ENCODE data around the gene FOXP3. TPM values are rescaled to one million over a fixed set of nuclear protein-coding genes. Genes with fewer than 3 reads are reported as not detected.
A peak's percentile ranks its signal among the peaks of the same experiment; 100 is the strongest.

FOXP3 gene
- total and polyA plus RNA-seq, 2 donors: 1.9 to 5.5 TPM

- DNase-seq (ENCODE audit: low read depth in 6 of 9, low spot score in 9 of 9): peak in 3 of 9 donors; percentile 46 to 68 (median 48)
- peak overlapping the region; percentile 79 to 91 for H3K27ac ChIP-seq (ENCODE audit: low read depth in 1 of 2, low read length in 1 of 2)
- peaks cover 0 to 9% of the 10 kb centered on the region in 2 donors for H3K9me3 ChIP-seq (ENCODE audit: control insufficient read depth in 2 of 2, insufficient read depth in 1 of 2, low read length in 1 of 2)
- 56% methylated on average over 20 of the region's 20 CpGs for WGBS
- H3K4me1 ChIP-seq (ENCODE audit: control insufficient read depth in 2 of 2, insufficient read depth in 2 of 2, low read length in 2 of 2): peaks cover 18 to 64% of the 10 kb centered on the region in 2 donors
- H3K4me3 ChIP-seq (ENCODE audit: low read length in 2 of 2): peak overlapping the region in 1 of 2 donors; percentile 8
- H3K27me3 ChIP-seq (ENCODE audit: control insufficient read depth in 2 of 2, insufficient read depth in 1 of 2, low read length in 1 of 2): no peaks in the 10 kb centered on the region
- peaks cover 0 to 1% of the 10 kb centered on the region in 2 donors for H3K36me3 ChIP-seq (ENCODE audit: control insufficient read depth in 2 of 2, insufficient read depth in 2 of 2, low read length in 1 of 2)
Measured at GRCh38 chrX:49257846-49258748, 6.4 kb downstream of the FOXP3 start.

GRCh38 chrX:49257074-49257790 lies 7.3 kb downstream of the FOXP3 start:
- Histone ChIP-seq H3K4me3 (ENCODE audit: low read length in 2 of 2) (peak overlapping the region; percentile 8 to 25), H3K9me3 (ENCODE audit: control insufficient read depth in 2 of 2, insufficient read depth in 1 of 2, low read length in 1 of 2) (peaks cover 0 to 9% of the 10 kb centered on the region in 2 donors), H3K27me3 (ENCODE audit: control insufficient read depth in 2 of 2, insufficient read depth in 1 of 2, low read length in 1 of 2) (no peaks in the 10 kb centered on the region), H3K4me1 (ENCODE audit: control insufficient read depth in 2 of 2, insufficient read depth in 2 of 2, low read length in 2 of 2) (peaks cover 18 to 64% of the 10 kb centered on the region in 2 donors), H3K27ac (ENCODE audit: low read depth in 1 of 2, low read length in 1 of 2) (peak overlapping the region; percentile 79 to 91), H3K36me3 (ENCODE audit: control insufficient read depth in 2 of 2, insufficient read depth in 2 of 2, low read length in 1 of 2) (peaks cover 0 to 6% of the 10 kb centered on the region in 2 donors)
- 33% methylated on average over 14 of the region's 14 CpGs for WGBS
- peak in 3 of 9 donors; percentile 48 to 84 (median 56) for DNase-seq (ENCODE audit: low read depth in 6 of 9, low spot score in 9 of 9)

- H3K9me3 ChIP-seq (ENCODE audit: control insufficient read depth in 2 of 2, insufficient read depth in 1 of 2, low read length in 1 of 2): peaks cover 0 to 9% of the 10 kb centered on the region in 2 donors
- peak overlapping the region; percentile 79 to 91 for H3K27ac ChIP-seq (ENCODE audit: low read depth in 1 of 2, low read length in 1 of 2)
- H3K36me3 ChIP-seq (ENCODE audit: control insufficient read depth in 2 of 2, insufficient read depth in 2 of 2, low read length in 1 of 2): peaks cover 0 to 8% of the 10 kb centered on the region in 2 donors
- WGBS: 99% methylated on average over 9 of the region's 9 CpGs
- H3K4me1 ChIP-seq (ENCODE audit: control insufficient read depth in 2 of 2, insufficient read depth in 2 of 2, low read length in 2 of 2): peaks cover 18 to 57% of the 10 kb centered on the region in 2 donors
- no peaks in the 10 kb centered on the region for H3K27me3 ChIP-seq (ENCODE audit: control insufficient read depth in 2 of 2, insufficient read depth in 1 of 2, low read length in 1 of 2)
- no peak for DNase-seq (ENCODE audit: low read depth in 6 of 9, low spot score in 9 of 9)
- no peak overlapping the region for H3K4me3 ChIP-seq (ENCODE audit: low read length in 2 of 2)
Measured at GRCh38 chrX:49256268-49256995, 8.1 kb downstream of the FOXP3 start.

- peaks cover 2 to 23% of the 10 kb centered on the region in 2 donors for H3K36me3 ChIP-seq (ENCODE audit: control insufficient read depth in 2 of 2, insufficient read depth in 2 of 2, low read length in 1 of 2)
- H3K27ac ChIP-seq (ENCODE audit: low read depth in 1 of 2, low read length in 1 of 2): no peak overlapping the region
- H3K4me3 ChIP-seq (ENCODE audit: low read length in 2 of 2): no peak overlapping the region
- 92% methylated on average over 7 of the region's 7 CpGs for WGBS
- peaks cover 18 to 48% of the 10 kb centered on the region in 2 donors for H3K4me1 ChIP-seq (ENCODE audit: control insufficient read depth in 2 of 2, insufficient read depth in 2 of 2, low read length in 2 of 2)
- no peak for DNase-seq (ENCODE audit: low read depth in 6 of 9, low spot score in 9 of 9)
- no peaks in the 10 kb centered on the region for H3K27me3 ChIP-seq (ENCODE audit: control insufficient read depth in 2 of 2, insufficient read depth in 1 of 2, low read length in 1 of 2)
- H3K9me3 ChIP-seq (ENCODE audit: control insufficient read depth in 2 of 2, insufficient read depth in 1 of 2, low read length in 1 of 2): peaks cover 0 to 9% of the 10 kb centered on the region in 2 donors
Measured at GRCh38 chrX:49254639-49255038, 9.9 kb downstream of the FOXP3 start.

- peaks cover 23 to 54% of the 10 kb centered on the region in 2 donors for H3K36me3 ChIP-seq (ENCODE audit: control insufficient read depth in 2 of 2, insufficient read depth in 2 of 2, low read length in 1 of 2)
Measured at GRCh38 chrX:49251325-49251724, 13.2 kb downstream of the FOXP3 start.

GRCh38 chrX:49250578-49250977 lies 13.9 kb downstream of the FOXP3 start:
- H3K27me3 ChIP-seq (ENCODE audit: control insufficient read depth in 2 of 2, insufficient read depth in 1 of 2, low read length in 1 of 2): no peaks in the 10 kb centered on the region
- peaks cover 0 to 8% of the 10 kb centered on the region in 2 donors for H3K4me1 ChIP-seq (ENCODE audit: control insufficient read depth in 2 of 2, insufficient read depth in 2 of 2, low read length in 2 of 2)
- H3K27ac ChIP-seq (ENCODE audit: low read depth in 1 of 2, low read length in 1 of 2): no peak overlapping the region
- H3K4me3 ChIP-seq (ENCODE audit: low read length in 2 of 2): no peak overlapping the region
- DNase-seq (ENCODE audit: low read depth in 6 of 9, low spot score in 9 of 9): no peak
- peaks cover 28 to 55% of the 10 kb centered on the region in 2 donors for H3K36me3 ChIP-seq (ENCODE audit: control insufficient read depth in 2 of 2, insufficient read depth in 2 of 2, low read length in 1 of 2)
- peaks cover 0 to 6% of the 10 kb centered on the region in 2 donors for H3K9me3 ChIP-seq (ENCODE audit: control insufficient read depth in 2 of 2, insufficient read depth in 1 of 2, low read length in 1 of 2)
- 98% methylated on average over 9 of the region's 9 CpGs for WGBS

More at GRCh38 chrX:49251325-49251724, 13.2 kb downstream of the FOXP3 start:
- peaks cover 0 to 6% of the 10 kb centered on the region in 2 donors for H3K9me3 ChIP-seq (ENCODE audit: control insufficient read depth in 2 of 2, insufficient read depth in 1 of 2, low read length in 1 of 2)
- H3K4me3 ChIP-seq (ENCODE audit: low read length in 2 of 2): no peak overlapping the region
- H3K27ac ChIP-seq (ENCODE audit: low read depth in 1 of 2, low read length in 1 of 2): no peak overlapping the region
- H3K27me3 ChIP-seq (ENCODE audit: control insufficient read depth in 2 of 2, insufficient read depth in 1 of 2, low read length in 1 of 2): no peaks in the 10 kb centered on the region
- peaks cover 0 to 15% of the 10 kb centered on the region in 2 donors for H3K4me1 ChIP-seq (ENCODE audit: control insufficient read depth in 2 of 2, insufficient read depth in 2 of 2, low read length in 2 of 2)
- no peak for DNase-seq (ENCODE audit: low read depth in 6 of 9, low spot score in 9 of 9)
- 95% methylated on average over 13 of the region's 13 CpGs for WGBS

GRCh38 chrX:49250066-49250465 lies 14.4 kb downstream of the FOXP3 start:
- Histone ChIP-seq H3K36me3 (ENCODE audit: control insufficient read depth in 2 of 2, insufficient read depth in 2 of 2, low read length in 1 of 2) (peaks cover 28 to 55% of the 10 kb centered on the region in 2 donors), H3K4me1 (ENCODE audit: control insufficient read depth in 2 of 2, insufficient read depth in 2 of 2, low read length in 2 of 2) (peaks cover 0 to 3% of the 10 kb centered on the region in 2 donors), H3K9me3 (ENCODE audit: control insufficient read depth in 2 of 2, insufficient read depth in 1 of 2, low read length in 1 of 2) (peaks cover 0 to 3% of the 10 kb centered on the region in 2 donors), H3K4me3 (ENCODE audit: low read length in 2 of 2) (no peak overlapping the region), H3K27me3 (ENCODE audit: control insufficient read depth in 2 of 2, insufficient read depth in 1 of 2, low read length in 1 of 2) (no peaks in the 10 kb centered on the region), H3K27ac (ENCODE audit: low read depth in 1 of 2, low read length in 1 of 2) (no peak overlapping the region)
- DNase-seq (ENCODE audit: low read depth in 6 of 9, low spot score in 9 of 9): no peak
- 99% methylated on average over 13 of the region's 13 CpGs for WGBS

- H3K4me1 ChIP-seq (ENCODE audit: control insufficient read depth in 2 of 2, insufficient read depth in 2 of 2, low read length in 2 of 2): peaks cover 0 to 3% of the 10 kb centered on the region in 2 donors
- WGBS: 97% methylated on average over 9 of the region's 9 CpGs
- H3K27ac ChIP-seq (ENCODE audit: low read depth in 1 of 2, low read length in 1 of 2): no peak overlapping the region
- no peak overlapping the region for H3K4me3 ChIP-seq (ENCODE audit: low read length in 2 of 2)
- no peaks in the 10 kb centered on the region for H3K27me3 ChIP-seq (ENCODE audit: control insufficient read depth in 2 of 2, insufficient read depth in 1 of 2, low read length in 1 of 2)
- peaks cover 33 to 55% of the 10 kb centered on the region in 2 donors for H3K36me3 ChIP-seq (ENCODE audit: control insufficient read depth in 2 of 2, insufficient read depth in 2 of 2, low read length in 1 of 2)
- no peak for DNase-seq (ENCODE audit: low read depth in 6 of 9, low spot score in 9 of 9)
- H3K9me3 ChIP-seq (ENCODE audit: control insufficient read depth in 2 of 2, insufficient read depth in 1 of 2, low read length in 1 of 2): no peaks in the 10 kb centered on the region
Measured at GRCh38 chrX:49249616-49250015, 14.9 kb downstream of the FOXP3 start.

All from thymus (tissue), 11 donors.